ENCODE results near the gene DIP2A.

DIP2A gene

DNA sequence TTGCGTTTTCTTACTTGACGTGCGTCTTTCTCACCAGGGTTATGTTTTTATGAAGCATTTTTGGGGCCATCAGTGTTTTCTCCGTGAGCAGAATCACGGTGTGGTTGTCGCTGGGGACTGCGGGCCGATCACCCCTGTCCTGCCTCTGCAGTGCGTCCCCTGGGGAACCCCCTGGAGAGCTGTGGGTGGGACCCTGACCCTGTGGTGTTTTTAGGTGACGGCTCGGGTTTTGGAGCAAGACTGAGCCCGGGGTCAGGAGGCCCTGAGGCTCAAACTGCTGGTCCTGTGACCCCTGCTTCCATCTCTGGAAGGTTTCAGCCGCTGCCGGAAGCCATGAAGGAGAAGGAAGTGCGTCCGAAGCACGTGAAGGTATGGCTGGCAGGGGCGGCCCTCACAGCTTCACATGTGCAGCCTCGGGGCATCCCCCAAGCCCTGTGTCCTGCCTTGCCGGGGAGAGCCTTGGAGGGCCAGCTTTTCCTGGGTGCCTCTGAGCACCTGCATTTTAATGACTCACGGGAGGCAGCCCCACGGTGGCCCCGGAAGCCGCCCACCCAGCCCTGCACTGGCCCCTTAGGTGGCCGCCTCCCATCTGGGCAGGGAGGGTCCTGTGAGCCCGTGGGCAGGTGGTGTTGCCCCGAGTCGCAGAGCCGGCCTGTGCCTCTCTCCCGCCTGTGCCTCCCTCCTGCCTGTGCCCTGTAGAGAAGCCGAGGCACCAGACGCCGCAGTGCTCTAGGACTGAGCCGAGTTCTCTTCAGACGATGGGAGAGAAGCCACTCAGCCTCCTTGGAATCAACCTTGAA is 36.7 kb upstream of the DIP2A start:
- TF ChIP-seq GATA3 (IDR thresholded peaks at IDR 0.05; ENCODE audit: low read depth, low read length) (no peak), GATA2 (IDR thresholded peaks at IDR 0.05; ENCODE audit: low read depth, low read length) (no peak)

DNA sequence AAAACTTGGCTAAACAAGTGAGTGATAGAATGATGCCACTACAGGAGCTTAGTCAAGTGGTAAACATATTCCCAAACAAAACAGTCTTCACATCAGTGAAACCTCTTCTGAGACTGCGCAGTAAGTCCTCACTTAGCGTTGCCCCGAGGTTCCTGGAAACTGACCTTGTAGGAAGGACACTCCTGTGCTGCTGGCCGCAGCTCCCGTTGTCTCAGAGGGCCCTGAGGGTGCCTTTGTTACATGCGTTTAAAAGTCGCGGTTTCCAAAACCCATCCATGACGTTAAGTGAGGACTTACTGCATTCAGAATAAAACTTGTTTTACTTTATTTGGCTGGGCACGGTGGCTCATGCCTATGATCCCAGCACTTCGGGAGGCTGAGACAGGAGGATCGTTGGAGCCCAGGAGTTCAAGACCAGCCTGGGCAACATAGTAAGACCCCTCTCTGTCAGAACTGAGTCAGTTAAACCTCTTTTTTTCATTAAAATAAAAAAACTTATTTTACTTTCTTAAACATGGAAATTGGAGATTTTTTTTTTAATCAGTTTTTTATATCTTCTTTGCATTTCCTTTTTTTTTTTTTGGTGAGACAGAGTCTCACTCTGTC is 36.0 kb upstream of the DIP2A start:
- TF ChIP-seq GATA2 (IDR thresholded peaks at IDR 0.05; ENCODE audit: low read depth, low read length) (no peak), GATA3 (IDR thresholded peaks at IDR 0.05; ENCODE audit: low read depth, low read length) (no peak)

DNA sequence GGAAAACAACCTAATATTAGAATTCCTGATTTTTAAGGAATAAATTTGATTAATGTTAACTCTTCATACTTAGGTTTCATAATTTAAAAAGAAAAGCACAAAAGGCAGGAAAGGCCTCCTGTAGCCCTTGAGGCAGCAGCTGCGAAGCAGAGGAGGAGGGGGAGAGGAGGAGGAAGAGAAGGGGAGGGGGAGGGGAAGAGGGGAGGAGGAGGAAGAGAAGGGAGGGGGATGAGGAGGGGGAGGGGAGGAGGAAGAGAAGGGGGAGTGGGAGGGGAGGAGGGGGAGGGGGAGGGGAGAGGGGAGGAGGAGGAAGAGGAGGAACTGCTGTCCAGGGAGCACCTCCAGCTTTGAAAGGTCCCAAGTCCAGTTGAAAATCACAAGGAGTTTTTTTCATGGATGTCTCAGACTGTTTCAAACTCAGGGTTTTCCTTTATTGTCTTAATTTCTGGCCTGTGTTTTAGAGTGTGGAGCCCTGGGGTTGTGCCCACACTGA is 35.1 kb upstream of the DIP2A start:
- TF ChIP-seq GATA3 (IDR thresholded peaks at IDR 0.05; ENCODE audit: low read depth, low read length) (no peak), GATA2 (IDR thresholded peaks at IDR 0.05; ENCODE audit: low read depth, low read length) (no peak)

DNA sequence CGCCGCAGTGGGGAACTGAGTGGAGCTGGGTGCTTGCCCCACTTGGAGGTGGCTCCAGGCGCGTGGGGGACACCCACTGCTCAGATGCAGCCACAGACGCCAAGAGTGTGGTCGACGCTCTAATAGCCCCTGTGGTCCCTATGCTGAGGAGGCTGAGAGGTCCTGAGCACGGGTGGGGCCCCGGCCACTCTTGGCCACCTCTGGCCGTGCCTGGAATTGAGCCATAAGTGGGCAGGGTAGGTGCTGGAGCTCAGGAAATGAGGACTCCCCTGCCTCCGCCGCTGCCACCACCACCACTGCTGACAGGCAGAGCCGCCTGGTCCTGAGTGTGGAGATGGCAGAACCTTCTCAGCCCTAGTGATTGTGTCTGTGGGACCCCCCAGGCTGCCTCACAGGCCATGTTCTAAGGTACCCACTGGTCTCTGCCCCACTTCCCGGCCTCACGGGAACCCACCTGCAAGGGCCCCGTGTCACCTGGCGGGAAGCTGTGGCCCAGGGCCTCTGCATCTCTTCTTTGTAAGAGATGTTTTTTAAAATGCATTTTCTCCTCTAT is 34.6 kb upstream of the DIP2A start:
- no peak for TF ChIP-seq GATA2 (IDR thresholded peaks at IDR 0.05; ENCODE audit: low read depth, low read length)
- no peak for TF ChIP-seq GATA3 (IDR thresholded peaks at IDR 0.05; ENCODE audit: low read depth, low read length)

DNA sequence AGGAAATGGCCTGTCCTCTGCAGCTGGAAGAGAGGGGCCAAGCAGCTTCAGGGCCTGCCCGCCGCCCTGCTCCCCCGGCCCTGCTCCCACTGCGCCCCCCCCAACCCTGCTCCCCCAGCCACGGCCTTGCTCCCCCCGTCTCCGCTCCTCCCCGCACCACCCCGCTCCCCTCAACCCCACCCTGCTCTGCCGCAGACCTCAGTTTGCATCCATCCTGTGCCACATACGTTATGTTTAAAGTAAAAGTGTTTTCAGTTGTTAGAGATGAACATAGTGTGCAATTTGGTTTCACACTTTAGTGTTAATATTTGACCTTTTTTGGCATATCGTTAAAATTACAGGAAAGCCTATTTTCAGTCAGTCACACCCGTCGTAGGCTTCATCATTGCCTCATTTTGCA is 34.1 kb upstream of the DIP2A start:
- TF ChIP-seq GATA2 (IDR thresholded peaks at IDR 0.05; ENCODE audit: low read depth, low read length): no peak
- TF ChIP-seq GATA3 (IDR thresholded peaks at IDR 0.05; ENCODE audit: low read depth, low read length): no peak

DNA sequence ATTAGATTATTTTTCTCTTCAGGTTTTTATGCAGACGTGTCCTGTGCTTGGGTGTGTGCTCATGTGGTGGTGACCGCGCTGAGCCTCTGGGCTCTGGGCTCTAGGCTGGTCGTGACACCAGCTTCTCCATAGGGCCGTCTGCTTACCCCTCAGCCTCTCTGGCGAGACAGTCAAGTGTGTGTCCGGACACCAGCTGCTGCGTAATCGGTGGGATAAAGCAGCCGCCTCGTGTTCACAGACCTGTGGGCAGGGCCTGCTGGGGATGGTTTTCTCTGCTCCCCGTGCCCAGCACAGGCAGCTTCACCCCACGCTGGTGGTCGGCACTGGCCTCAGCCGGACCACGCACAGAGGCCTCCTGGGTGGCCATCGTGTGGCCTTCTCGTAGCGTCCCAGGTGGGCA is 33.6 kb upstream of the DIP2A start:
- TF ChIP-seq GATA2 (IDR thresholded peaks at IDR 0.05; ENCODE audit: low read depth, low read length) (no peak), GATA3 (IDR thresholded peaks at IDR 0.05; ENCODE audit: low read depth, low read length) (no peak)

DNA sequence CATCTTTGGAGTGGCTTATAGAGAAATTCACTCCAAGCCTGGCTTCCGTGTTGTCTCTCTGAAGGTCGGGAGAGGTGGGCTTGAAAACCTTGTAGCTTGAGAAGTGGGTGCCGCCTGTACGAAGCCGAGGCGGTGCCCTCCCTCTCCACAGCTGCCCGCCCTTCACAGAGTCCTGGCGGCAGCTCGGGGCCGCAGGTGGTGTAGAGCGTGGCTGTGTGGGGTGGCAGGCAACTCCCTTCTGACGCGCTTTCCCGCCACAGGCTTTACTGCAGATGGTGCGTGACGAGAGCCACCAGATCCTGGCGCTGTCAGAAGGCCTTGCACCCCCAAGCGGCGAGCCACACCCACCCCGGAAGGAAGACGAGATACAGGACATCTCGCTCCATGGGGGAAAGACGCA is 33.1 kb upstream of the DIP2A start:
- no peak for TF ChIP-seq GATA2 (IDR thresholded peaks at IDR 0.05; ENCODE audit: low read depth, low read length)
- TF ChIP-seq GATA3 (IDR thresholded peaks at IDR 0.05; ENCODE audit: low read depth, low read length): no peak

DNA sequence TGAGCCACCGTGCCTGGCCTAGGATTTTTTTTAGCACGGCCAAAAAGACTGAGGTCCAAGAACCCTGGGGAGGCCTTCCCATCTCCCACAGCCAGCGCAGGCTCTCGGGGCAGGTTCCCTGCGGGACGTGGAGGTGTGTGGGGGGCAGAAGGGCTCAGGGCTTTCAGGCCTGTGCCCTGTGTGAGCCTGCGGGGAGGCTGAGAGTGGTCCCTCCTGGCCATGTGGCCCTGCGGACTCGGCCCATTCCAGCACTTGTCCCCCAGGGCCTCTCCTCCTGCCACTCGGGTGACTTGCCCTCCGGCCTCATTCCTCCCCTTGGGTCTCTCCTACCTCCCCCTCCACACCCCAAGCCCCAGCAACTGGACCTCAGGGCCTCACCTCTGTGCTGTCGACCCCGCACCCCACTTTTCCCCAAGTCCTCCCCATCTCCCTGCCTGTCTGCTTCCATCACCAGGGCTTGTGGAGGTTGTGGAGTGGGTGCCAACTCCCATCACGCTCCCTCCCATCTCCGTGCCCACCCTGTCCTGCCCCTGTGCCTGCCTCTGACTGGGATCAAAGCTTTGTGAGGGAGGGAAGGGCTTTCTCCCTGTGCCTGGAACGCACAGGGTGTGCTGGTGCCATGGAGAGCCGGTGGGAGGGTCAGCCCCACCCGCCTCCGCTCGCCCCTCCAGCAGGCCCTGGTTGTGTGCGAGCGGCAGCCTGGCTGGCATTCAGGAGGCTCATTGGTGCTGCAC is 32.2 kb upstream of the DIP2A start:
- TF ChIP-seq GATA3 (IDR thresholded peaks at IDR 0.05; ENCODE audit: low read depth, low read length): no peak
- no peak for TF ChIP-seq GATA2 (IDR thresholded peaks at IDR 0.05; ENCODE audit: low read depth, low read length)

DNA sequence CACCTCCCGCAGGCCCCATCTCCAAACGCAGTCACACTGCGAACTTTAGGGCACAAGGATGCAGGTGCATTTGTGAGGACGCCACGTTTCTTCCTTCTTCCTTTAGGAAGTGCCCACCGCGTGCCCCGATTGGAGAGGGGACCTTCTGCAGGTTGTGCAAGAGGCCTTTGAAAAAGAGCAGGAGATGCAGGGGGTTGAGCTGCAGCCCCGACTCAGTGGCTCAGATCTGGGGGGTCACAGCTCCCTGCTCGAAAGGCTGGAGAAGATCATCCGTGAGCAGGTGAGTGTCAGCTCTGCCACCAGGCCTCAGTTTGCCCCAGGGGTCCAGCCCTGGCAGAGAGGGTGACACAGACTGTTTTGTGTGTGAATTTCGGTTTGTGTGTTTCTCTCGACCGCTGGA is 31.2 kb upstream of the DIP2A start:
- no peak for TF ChIP-seq GATA3 (IDR thresholded peaks at IDR 0.05; ENCODE audit: low read depth, low read length)
- no peak for TF ChIP-seq GATA2 (IDR thresholded peaks at IDR 0.05; ENCODE audit: low read depth, low read length)

DNA sequence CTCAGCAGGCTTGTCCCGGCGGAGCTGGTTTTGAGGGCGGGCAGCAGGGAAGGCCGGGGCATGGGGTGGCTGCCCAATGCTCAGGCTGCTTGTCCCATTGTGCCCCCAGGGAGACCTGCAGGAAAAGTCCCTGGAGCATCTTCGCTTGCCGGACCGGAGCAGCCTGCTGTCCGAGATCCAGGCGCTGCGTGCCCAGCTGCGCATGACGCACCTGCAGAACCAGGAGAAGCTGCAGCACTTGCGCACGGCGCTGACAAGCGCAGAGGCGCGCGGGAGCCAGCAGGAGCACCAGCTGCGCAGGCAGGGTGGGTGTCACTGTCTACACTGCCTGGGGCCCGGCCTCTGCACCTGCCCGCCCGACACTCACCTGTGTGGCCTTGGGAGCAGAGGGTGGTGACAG is 30.4 kb upstream of the DIP2A start:
- TF ChIP-seq GATA2 (IDR thresholded peaks at IDR 0.05; ENCODE audit: low read depth, low read length) (no peak), GATA3 (IDR thresholded peaks at IDR 0.05; ENCODE audit: low read depth, low read length) (no peak)

DNA sequence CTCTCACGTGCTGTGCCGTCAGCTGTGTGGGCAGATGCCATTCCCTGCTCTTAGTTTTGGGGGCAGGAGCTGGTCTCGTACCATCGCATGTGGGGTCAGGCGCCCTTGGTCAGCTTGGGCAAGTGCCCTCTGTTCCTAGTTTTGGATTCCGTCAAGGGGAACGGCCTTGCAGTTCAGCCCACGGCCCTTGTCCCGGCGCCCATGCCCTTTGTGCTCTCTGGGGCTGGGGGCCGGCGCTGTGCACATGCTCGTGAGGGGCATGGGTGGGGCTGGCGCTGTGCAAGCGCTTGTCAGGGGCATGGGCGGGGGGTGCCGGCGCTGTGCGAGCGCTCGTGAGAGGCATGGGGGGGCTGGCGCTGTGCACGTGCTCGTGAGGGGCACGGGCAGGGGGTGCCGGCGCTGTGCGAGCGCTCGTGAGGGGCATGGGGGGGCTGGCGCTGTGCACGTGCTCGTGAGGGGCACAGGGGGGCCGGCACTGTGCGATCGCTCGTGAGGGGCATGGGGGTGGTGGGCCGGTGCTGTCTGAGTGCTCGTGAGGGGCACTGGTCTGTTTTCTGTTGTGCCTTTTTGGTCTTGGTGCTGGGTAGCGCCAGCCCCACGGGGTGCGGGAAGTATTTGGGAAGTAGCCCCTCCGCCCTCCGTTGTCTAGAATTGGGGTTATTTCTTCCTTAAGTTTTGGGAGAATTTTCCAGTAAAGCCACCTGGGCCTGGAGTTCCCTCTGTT is 29.5 kb upstream of the DIP2A start:
- TF ChIP-seq GATA2 (IDR thresholded peaks at IDR 0.05; ENCODE audit: low read depth, low read length): no peak
- no peak for TF ChIP-seq GATA3 (IDR thresholded peaks at IDR 0.05; ENCODE audit: low read depth, low read length)

DNA sequence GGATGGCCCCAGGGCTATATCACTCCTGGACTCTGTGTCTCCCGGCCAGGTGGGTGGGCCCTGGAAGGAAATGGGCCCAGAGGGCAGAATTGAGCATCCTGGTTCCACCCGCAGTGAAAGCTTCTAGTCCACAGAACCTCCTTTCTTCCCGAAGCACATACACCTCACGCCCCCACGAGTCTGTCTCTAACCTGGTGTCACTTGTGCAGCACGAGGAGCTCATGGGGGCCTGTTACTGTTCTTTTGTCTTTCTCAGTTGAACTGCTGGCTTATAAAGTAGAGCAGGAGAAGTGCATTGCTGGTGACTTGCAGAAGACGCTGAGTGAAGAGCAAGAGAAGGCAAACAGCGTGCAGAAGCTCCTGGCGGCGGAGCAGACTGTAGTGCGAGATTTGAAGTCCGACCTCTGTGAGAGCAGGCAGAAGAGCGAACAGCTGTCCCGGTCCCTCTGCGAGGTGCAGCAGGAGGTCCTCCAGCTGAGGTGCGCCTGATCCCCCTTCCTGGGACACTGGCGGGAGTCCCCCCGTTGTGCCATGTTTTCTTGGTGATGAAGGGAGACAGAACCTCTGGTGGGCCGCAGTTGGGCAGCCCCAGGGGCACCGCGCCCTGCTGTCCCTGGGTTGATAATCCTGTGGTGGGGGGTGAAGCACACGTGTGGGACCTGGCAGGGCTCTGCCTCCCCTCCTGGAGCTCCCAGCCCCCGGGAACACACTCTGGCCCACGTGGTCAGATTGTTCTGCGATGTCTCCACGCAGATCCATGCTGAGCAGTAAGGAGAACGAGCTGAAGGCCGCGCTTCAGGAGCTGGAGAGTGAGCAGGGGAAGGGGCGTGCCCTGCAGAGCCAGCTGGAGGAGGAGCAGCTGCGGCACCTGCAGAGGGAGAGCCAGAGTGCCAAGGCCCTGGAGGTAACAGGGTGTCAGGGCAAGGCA is 28.7 kb upstream of the DIP2A start:
- no peak for TF ChIP-seq GATA3 (IDR thresholded peaks at IDR 0.05; ENCODE audit: low read depth, low read length)
- TF ChIP-seq GATA2 (IDR thresholded peaks at IDR 0.05; ENCODE audit: low read depth, low read length): no peak

DNA sequence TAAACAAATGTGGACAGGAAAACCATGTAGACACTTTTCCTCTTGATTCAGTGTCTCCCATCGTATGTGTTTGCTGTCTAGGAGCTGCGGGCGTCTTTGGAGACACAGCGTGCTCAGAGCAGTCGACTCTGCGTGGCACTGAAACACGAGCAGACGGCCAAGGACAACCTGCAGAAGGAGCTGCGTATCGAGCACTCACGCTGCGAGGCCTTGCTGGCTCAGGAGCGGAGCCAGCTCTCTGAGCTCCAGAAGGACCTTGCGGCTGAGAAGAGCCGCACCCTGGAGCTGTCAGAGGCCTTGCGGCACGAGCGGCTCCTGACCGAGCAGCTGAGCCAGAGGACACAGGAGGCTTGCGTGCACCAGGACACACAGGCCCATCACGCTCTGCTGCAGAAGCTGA is 27.2 kb upstream of the DIP2A start:
- TF ChIP-seq GATA2 (IDR thresholded peaks at IDR 0.05; ENCODE audit: low read depth, low read length) (no peak), GATA3 (IDR thresholded peaks at IDR 0.05; ENCODE audit: low read depth, low read length) (no peak)

Data from SH-SY5Y (cell line).